A673 (cell line): ENCODE measurements around the gene MBNL2. TPM values are rescaled to one million over a fixed set of nuclear protein-coding genes. Genes with fewer than 3 reads are reported as not detected.

ENCODE experiments used
- BruUV-seq: library from RNA; stranded (reverse); fragments of 400-500 nt; replicated peaks from 2 replicates; lab custom pipeline; 2021; lab: Mats Ljungman, UMichigan
- CTCF ChIA-PET: fragments of 300-600 bp; sonication (Branson Sonifier 250); formaldehyde crosslinking; loops from one replicate; lab custom pipeline; 2022; ENCODE audit warnings: antibody characterized with exemption; lab: Charles Lee
- POLR2A ChIA-PET: fragments of 300-600 bp; sonication (Branson Sonifier 250); formaldehyde crosslinking; loops from one replicate; lab custom pipeline; 2022; ENCODE audit warnings: antibody characterized with exemption; ENCODE audit not compliant: low non-redundant PET; lab: Charles Lee
- DNase-seq: peaks from one replicate; pipeline ENCODE4 v3.0.0-alpha.2; 2015; ENCODE audit warnings: low spot score
- H3K27ac ChIP-seq: fragments of 200-600 bp; sonication (generic); 2 replicates; pipeline ENCODE4 v1.5.1; 2016; ENCODE audit warnings: mixed run types, low read depth, mild to moderate bottlenecking, mixed read lengths, antibody characterized with exemption, low read length; ENCODE audit not compliant: poor library complexity, severe bottlenecking
- H3K27me3 ChIP-seq: fragments of 200-600 bp; sonication (generic); replicated peaks from 2 replicates; pipeline ENCODE4 v1.6.1; 2017; ENCODE audit warnings: mixed run types, low read depth, mild to moderate bottlenecking, mixed read lengths, antibody characterized with exemption, low read length; ENCODE audit not compliant: insufficient read depth, poor library complexity
- H3K36me3 ChIP-seq: fragments of 200-600 bp; sonication (generic); 2 replicates; pipeline ENCODE4 v1.6.1; 2016; ENCODE audit warnings: mixed run types, mild to moderate bottlenecking, mixed read lengths, antibody characterized with exemption, low read length; ENCODE audit not compliant: insufficient read depth, poor library complexity, severe bottlenecking
- H3K4me1 ChIP-seq: fragments of 200-600 bp; sonication (generic); 2 replicates; pipeline ENCODE4 v1.6.1; 2017; ENCODE audit warnings: mixed run types, mild to moderate bottlenecking, mixed read lengths, antibody characterized with exemption, low read length; ENCODE audit not compliant: insufficient read depth, poor library complexity, severe bottlenecking
- H3K4me3 ChIP-seq: fragments of 200-600 bp; sonication (generic); 2 replicates; pipeline ENCODE4 v1.5.1; 2016; ENCODE audit warnings: low read depth, mixed run types, mild to moderate bottlenecking, mixed read lengths, low read length; ENCODE audit not compliant: poor library complexity, severe bottlenecking
- H3K9me3 ChIP-seq: fragments of 200-600 bp; sonication (generic); 2 replicates; pipeline ENCODE4 v1.6.1; 2016; ENCODE audit warnings: mixed run types, low read depth, mild to moderate bottlenecking, mixed read lengths, antibody characterized with exemption, low read length; ENCODE audit not compliant: poor library complexity, severe bottlenecking
- EZH2 ChIP-seq: fragments of 200-600 bp; sonication (generic); IDR thresholded peaks from 2 replicates; pipeline ENCODE4 v1.6.1; 2017; ENCODE audit warnings: borderline replicate concordance, low read depth, mild to moderate bottlenecking, mixed read lengths, antibody characterized with exemption, low read length; ENCODE audit not compliant: poor library complexity, severe bottlenecking
- intact Hi-C: fragments of 100-400 bp; cut with micrococcal nuclease; formaldehyde crosslinking; loops from one replicate; pipeline ENCODE4 v1.10.0; 2022; ENCODE audit not compliant: unreplicated experiment
- total RNA-seq: library from RNA; stranded (reverse); gene quantifications from 2 replicates; pipeline ENCODE4 v1.2.3, GENCODE V29; 2021
- TF ChIP-seq, protein P1 (sequence below): fragments of 300-800, 200-600 bp; sonication (generic); conservative IDR thresholded peaks from 2 replicates; pipeline ENCODE4 v1.5.1; 2017; ENCODE audit warnings: low read depth, mild to moderate bottlenecking, antibody characterized with exemption, low read length, moderate library complexity, mixed read lengths

MBNL2 gene
- total RNA-seq, 1 experiment from 2014 or later, result 12.0 TPM

DNA sequence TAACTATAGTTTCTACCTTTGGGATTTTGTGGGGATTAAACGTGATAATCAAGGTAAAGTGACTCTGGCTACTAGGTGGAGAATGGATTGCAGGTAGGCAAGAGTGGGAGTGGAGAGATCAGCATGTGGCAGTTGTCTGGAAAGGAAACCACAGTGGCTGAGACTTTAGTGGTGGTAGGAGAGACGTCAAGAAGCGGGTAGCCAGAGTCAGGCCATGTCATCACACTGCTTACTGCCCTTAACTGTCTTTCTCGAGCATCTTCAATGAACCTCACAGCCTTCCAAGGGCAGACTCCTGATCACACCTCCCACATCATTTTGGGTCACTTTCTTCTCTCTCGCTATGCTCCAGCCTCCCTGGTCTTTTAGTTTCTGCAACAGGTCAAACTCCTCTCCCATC is 28.6 kb upstream of the MBNL2 start:
- no peak overlapping the region for H3K4me3 ChIP-seq
- no peak overlapping the region for H3K27ac ChIP-seq
- no peak for DNase-seq
- CTCF ChIA-PET, result no interaction called here
- no peaks in the 10 kb centered on the region for H3K4me1 ChIP-seq
- no TSS peak for BruUV-seq
- peaks cover 29% of the 10 kb centered on the region for H3K27me3 ChIP-seq
- no peaks in the 10 kb centered on the region for H3K9me3 ChIP-seq
- intact Hi-C loops, result no loop called here
- TF ChIP-seq EZH2, result no peak
- TF ChIP-seq, protein P1, sequence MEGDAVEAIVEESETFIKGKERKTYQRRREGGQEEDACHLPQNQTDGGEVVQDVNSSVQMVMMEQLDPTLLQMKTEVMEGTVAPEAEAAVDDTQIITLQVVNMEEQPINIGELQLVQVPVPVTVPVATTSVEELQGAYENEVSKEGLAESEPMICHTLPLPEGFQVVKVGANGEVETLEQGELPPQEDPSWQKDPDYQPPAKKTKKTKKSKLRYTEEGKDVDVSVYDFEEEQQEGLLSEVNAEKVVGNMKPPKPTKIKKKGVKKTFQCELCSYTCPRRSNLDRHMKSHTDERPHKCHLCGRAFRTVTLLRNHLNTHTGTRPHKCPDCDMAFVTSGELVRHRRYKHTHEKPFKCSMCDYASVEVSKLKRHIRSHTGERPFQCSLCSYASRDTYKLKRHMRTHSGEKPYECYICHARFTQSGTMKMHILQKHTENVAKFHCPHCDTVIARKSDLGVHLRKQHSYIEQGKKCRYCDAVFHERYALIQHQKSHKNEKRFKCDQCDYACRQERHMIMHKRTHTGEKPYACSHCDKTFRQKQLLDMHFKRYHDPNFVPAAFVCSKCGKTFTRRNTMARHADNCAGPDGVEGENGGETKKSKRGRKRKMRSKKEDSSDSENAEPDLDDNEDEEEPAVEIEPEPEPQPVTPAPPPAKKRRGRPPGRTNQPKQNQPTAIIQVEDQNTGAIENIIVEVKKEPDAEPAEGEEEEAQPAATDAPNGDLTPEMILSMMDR, result no peak
- POLR2A ChIA-PET, result no interaction called here
- no peaks in the 10 kb centered on the region for H3K36me3 ChIP-seq

DNA sequence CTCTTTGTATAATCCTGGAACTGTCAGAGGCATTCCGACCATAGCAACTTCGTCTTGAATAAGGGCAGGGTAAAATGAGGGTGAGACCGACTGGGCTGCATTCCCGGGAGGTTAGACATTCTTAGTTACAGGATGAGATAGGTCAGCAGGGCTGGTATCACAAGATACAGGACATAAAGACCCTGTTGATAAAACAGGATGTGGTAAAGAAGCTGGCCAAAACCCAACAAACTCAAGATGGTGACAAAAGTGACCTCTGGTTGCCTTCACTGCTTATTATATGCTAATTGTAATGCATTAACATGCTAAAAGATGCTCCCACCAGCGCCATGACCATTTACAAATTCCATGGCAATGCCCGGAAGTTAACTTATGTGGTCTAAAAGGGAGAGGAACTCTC is 27.7 kb upstream of the MBNL2 start:
- H3K9me3 ChIP-seq, result no peaks in the 10 kb centered on the region
- no peaks in the 10 kb centered on the region for H3K4me1 ChIP-seq
- no peak overlapping the region for H3K27ac ChIP-seq
- intact Hi-C loops, result no loop called here
- peaks cover 29% of the 10 kb centered on the region for H3K27me3 ChIP-seq
- no peak overlapping the region for H3K4me3 ChIP-seq
- BruUV-seq, result no TSS peak
- no peak for TF ChIP-seq EZH2
- TF ChIP-seq, protein P1, result no peak
- no peak for DNase-seq
- ChIA-PET CTCF (no interaction called here), POLR2A (no interaction called here)
- H3K36me3 ChIP-seq, result no peaks in the 10 kb centered on the region

DNA sequence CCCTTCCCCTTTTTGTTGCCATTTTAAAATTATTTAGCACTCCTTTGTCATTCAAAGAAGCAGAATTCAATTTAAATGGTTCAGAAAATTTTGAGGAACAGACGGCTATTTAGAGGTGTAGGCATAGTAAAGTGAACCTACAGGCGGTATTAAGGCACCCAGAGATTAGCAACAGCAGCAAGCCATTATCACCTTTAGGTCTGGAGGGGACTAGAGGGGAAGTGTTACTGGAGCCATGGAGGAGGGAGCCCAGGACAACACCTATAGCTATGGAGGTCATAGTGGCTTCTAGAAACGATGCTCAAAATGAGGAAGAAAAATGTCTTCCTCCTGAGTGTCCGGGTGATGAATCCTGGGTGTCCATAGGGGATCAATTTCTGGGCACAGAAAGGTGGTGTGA is 25.8 kb upstream of the MBNL2 start:
- H3K9me3 ChIP-seq, result no peaks in the 10 kb centered on the region
- POLR2A ChIA-PET, result no interaction called here

More for the DNA sequence above, 25.8 kb upstream of the MBNL2 start:
- no peak overlapping the region for H3K27ac ChIP-seq
- H3K4me1 ChIP-seq, result no peaks in the 10 kb centered on the region
- TF ChIP-seq, protein P1, result no peak
- no peak for TF ChIP-seq EZH2
- H3K4me3 ChIP-seq, result no peak overlapping the region
- H3K27me3 ChIP-seq, result peaks cover 34% of the 10 kb centered on the region
- no peak for DNase-seq
- CTCF ChIA-PET, result no interaction called here
- intact Hi-C loops, result no loop called here
- BruUV-seq, result no TSS peak
- no peaks in the 10 kb centered on the region for H3K36me3 ChIP-seq
